ENCODE results near the gene SLC22A12. TPM values are rescaled to one million over a fixed set of nuclear protein-coding genes. Genes with fewer than 3 reads are reported as not detected.

The SLC22A12 gene
- total RNA-seq, 1 donor from 2014 or later: not detected

DNA sequence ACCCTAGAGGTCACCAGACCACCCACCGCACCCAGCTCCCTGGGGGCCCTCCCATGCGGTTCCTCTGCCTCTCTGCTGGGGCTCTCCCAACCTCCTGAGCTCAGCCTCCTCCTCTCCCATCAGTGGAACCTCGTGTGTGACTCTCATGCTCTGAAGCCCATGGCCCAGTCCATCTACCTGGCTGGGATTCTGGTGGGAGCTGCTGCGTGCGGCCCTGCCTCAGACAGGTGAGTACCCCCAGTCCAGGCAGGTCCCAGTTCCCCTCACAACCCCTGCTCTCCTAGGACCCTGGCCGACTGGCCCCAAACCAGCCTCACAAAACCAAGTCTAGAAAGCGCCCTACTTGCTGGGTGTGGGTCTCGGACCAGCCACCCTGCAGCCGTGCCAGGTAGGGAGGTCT, 1.6 kb downstream of the SLC22A12 start:
- peaks cover 31% of the 10 kb centered on the region for H3K27me3 Mint-ChIP-seq (ENCODE audit: low read depth, unreplicated experiment)
- TF ChIP-seq EZH2 (IDR thresholded peaks at IDR 0.05; ENCODE audit: insufficient read depth, low read length): no peak
- TF ChIP-seq, protein P1, sequence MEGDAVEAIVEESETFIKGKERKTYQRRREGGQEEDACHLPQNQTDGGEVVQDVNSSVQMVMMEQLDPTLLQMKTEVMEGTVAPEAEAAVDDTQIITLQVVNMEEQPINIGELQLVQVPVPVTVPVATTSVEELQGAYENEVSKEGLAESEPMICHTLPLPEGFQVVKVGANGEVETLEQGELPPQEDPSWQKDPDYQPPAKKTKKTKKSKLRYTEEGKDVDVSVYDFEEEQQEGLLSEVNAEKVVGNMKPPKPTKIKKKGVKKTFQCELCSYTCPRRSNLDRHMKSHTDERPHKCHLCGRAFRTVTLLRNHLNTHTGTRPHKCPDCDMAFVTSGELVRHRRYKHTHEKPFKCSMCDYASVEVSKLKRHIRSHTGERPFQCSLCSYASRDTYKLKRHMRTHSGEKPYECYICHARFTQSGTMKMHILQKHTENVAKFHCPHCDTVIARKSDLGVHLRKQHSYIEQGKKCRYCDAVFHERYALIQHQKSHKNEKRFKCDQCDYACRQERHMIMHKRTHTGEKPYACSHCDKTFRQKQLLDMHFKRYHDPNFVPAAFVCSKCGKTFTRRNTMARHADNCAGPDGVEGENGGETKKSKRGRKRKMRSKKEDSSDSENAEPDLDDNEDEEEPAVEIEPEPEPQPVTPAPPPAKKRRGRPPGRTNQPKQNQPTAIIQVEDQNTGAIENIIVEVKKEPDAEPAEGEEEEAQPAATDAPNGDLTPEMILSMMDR (IDR thresholded peaks at IDR 0.05; ENCODE audit: insufficient read depth, low read depth, low read length): no peak
- no peak for FAIRE-seq
- H3K4me1 Mint-ChIP-seq (ENCODE audit: low read depth, unreplicated experiment): no peaks in the 10 kb centered on the region
- Histone ChIP-seq H3K36me3 (ENCODE audit: insufficient read depth, low read length) (no peaks in the 10 kb centered on the region), H3K4me1 (ENCODE audit: insufficient read depth, low read length) (no peaks in the 10 kb centered on the region), H2AFZ (ENCODE audit: low read depth, low read length) (no peak overlapping the region), H3K27ac (ENCODE audit: low read depth, low read length) (no peak overlapping the region), H3K4me3 (ENCODE audit: insufficient read depth, low read depth, low read length) (no peak overlapping the region), H4K20me1 (ENCODE audit: insufficient read depth, low read length) (no peaks in the 10 kb centered on the region), H3K9me3 (ENCODE audit: insufficient read depth, low read depth, low read length) (peaks cover 2% of the 10 kb centered on the region), H3K4me2 (ENCODE audit: low read length) (no peak overlapping the region), H3K27me3 (ENCODE audit: insufficient read depth, low read length) (no peaks in the 10 kb centered on the region), H3K9ac (ENCODE audit: low read length) (no peak overlapping the region), H3K79me2 (ENCODE audit: insufficient read depth, low read length) (no peaks in the 10 kb centered on the region)
- peaks cover 2% of the 10 kb centered on the region for H3K36me3 Mint-ChIP-seq (ENCODE audit: low read depth, unreplicated experiment)
- H3K9me3 Mint-ChIP-seq (ENCODE audit: unreplicated experiment): peaks cover 16% of the 10 kb centered on the region
- H3K27ac Mint-ChIP-seq (ENCODE audit: unreplicated experiment): no peak overlapping the region
- no peak overlapping the region for H3K4me3 Mint-ChIP-seq (ENCODE audit: unreplicated experiment)
- DNase-seq (ENCODE audit: low read depth): no peak

DNA sequence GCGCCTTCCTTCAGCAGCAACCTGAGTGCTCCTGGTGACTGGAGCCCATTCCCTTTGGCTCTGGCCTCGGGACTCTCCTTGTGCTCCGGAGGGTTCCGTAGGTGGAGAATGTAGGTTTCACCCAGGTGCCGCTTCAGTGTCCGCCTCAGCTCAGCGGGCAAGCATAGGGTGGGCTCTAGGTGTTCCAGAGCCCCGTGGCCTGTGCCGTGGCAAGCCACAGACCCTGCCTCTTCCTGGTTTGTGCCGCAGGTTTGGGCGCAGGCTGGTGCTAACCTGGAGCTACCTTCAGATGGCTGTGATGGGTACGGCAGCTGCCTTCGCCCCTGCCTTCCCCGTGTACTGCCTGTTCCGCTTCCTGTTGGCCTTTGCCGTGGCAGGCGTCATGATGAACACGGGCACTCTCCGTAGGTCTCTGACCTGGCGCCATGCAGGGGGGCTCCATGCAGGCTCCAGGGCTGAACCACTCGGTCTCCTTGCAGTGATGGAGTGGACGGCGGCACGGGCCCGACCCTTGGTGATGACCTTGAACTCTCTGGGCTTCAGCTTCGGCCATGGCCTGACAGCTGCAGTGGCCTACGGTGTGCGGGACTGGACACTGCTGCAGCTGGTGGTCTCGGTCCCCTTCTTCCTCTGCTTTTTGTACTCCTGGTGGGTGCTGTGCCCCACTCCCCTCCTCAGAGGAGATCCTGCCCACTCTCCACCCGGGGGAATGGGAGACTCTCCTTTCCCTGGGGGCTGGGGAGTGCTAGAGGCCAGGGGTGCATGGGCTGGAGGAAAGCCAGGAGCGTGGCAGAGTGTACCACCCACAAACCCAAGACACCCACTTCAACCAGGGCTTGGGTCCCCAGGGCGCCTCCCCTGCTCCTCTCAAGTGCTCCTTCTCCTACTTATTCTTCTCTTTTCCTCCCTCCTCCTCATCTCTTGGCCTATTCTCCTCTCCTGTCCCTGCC, 2.4 kb downstream of the SLC22A12 start:
- H3K4me1 ChIP-seq (ENCODE audit: insufficient read depth, low read length): no peaks in the 10 kb centered on the region
- H3K27ac Mint-ChIP-seq (ENCODE audit: unreplicated experiment): no peak overlapping the region
- no peak overlapping the region for H3K27ac ChIP-seq (ENCODE audit: low read depth, low read length)
- DNase-seq (ENCODE audit: low read depth): no peak
- H3K27me3 Mint-ChIP-seq (ENCODE audit: low read depth, unreplicated experiment): peaks cover 24% of the 10 kb centered on the region
- peaks cover 2% of the 10 kb centered on the region for H3K9me3 ChIP-seq (ENCODE audit: insufficient read depth, low read depth, low read length)
- no peak for FAIRE-seq
- H3K36me3 ChIP-seq (ENCODE audit: insufficient read depth, low read length): no peaks in the 10 kb centered on the region
- H3K27me3 ChIP-seq (ENCODE audit: insufficient read depth, low read length): no peaks in the 10 kb centered on the region
- no peak overlapping the region for H3K4me3 ChIP-seq (ENCODE audit: insufficient read depth, low read depth, low read length)
- no peaks in the 10 kb centered on the region for H3K79me2 ChIP-seq (ENCODE audit: insufficient read depth, low read length)
- no peak overlapping the region for H3K9ac ChIP-seq (ENCODE audit: low read length)
- H4K20me1 ChIP-seq (ENCODE audit: insufficient read depth, low read length): no peaks in the 10 kb centered on the region
- peaks cover 2% of the 10 kb centered on the region for H3K36me3 Mint-ChIP-seq (ENCODE audit: low read depth, unreplicated experiment)
- TF ChIP-seq, protein P1 (IDR thresholded peaks at IDR 0.05; ENCODE audit: insufficient read depth, low read depth, low read length): no peak
- TF ChIP-seq EZH2 (IDR thresholded peaks at IDR 0.05; ENCODE audit: insufficient read depth, low read length): no peak
- H3K4me1 Mint-ChIP-seq (ENCODE audit: low read depth, unreplicated experiment): no peaks in the 10 kb centered on the region
- no peak overlapping the region for H3K4me2 ChIP-seq (ENCODE audit: low read length)
- peaks cover 9% of the 10 kb centered on the region for H3K9me3 Mint-ChIP-seq (ENCODE audit: unreplicated experiment)
- H2AFZ ChIP-seq (ENCODE audit: low read depth, low read length): no peak overlapping the region
- H3K4me3 Mint-ChIP-seq (ENCODE audit: unreplicated experiment): no peak overlapping the region
